ENCODE data around the gene SPPL2A. TPM values are rescaled to one million over a fixed set of nuclear protein-coding genes. Genes with fewer than 3 reads are reported as not detected.

The SPPL2A gene
- total and polyA plus RNA-seq, 2 experiments from 2014 or later, result 37.3 to 198 TPM

DNA sequence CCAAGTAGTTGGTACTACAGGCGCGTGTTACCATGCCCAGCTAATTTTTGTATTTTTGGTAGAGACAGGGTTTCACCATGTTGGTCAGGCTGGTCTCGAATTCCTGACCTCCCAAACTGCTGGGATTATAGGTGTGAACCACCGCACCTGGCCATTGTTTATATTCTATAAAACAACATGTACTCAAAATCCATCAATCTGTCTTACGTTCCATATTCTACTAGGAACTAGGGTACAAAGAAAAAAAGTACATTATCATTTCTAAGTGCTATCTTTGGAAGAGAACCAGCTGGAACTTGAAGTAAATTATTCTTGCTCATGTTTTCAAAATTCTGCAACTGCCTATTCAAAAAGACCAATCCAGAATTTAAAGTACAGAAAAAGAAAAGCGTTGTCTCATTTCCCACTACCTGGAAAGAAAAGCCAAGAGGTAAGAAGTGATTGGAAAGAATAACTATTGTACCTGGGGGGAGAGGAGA lies 15.2 kb downstream of the SPPL2A start:
- Histone ChIP-seq H3K27ac (no peak overlapping the region), H3K36me3 (peaks cover 28% of the 10 kb centered on the region), H3K9me3 (ENCODE audit: low read depth) (no peaks in the 10 kb centered on the region), H3K4me3 (no peak overlapping the region), H3K4me1 (ENCODE audit: low read depth) (peaks cover 10% of the 10 kb centered on the region), H3K27me3 (no peaks in the 10 kb centered on the region)
- no peak for DNase-seq (ENCODE audit: low read depth in 1 of 2, low spot score in 1 of 2)
- TF ChIP-seq CTCF (IDR thresholded peaks at IDR 0.05; ENCODE audit: low read depth, low read length), result no peak

DNA sequence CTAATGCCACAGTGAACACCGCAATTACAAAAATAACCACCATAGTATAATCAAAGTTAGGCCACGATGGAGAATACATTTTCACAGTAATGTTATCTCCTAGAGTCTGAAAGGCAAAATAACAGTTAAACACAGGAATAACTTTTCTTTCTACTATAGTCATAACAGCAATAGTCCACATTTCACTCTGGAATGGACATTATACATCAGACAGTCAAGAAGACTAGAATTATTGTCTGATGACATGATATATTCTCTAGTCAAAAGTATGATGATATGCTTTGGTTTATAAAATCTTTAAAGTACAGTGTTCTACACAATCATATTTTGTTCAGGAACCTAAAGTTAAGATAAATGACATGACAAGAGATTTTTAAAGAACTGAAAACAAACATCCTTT lies 18.0 kb downstream of the SPPL2A start:
- TF ChIP-seq CTCF (IDR thresholded peaks at IDR 0.05; ENCODE audit: low read depth, low read length), result no peak
- no peak for DNase-seq (ENCODE audit: low read depth in 1 of 2, low spot score in 1 of 2)
- Histone ChIP-seq H3K9me3 (ENCODE audit: low read depth) (no peaks in the 10 kb centered on the region), H3K4me1 (ENCODE audit: low read depth) (no peaks in the 10 kb centered on the region), H3K36me3 (peaks cover 30% of the 10 kb centered on the region), H3K4me3 (no peak overlapping the region), H3K27me3 (no peaks in the 10 kb centered on the region), H3K27ac (no peak overlapping the region)

- H3K9me3 ChIP-seq (ENCODE audit: low read depth), result no peaks in the 10 kb centered on the region
- H3K4me1 ChIP-seq (ENCODE audit: low read depth), result no peaks in the 10 kb centered on the region
- H3K27me3 ChIP-seq, result no peaks in the 10 kb centered on the region
- H3K36me3 ChIP-seq, result peaks cover 33% of the 10 kb centered on the region
- DNase-seq (ENCODE audit: low read depth in 1 of 2, low spot score in 1 of 2), result peak in 1 of 2 donors; percentile 50
- no peak for TF ChIP-seq CTCF (IDR thresholded peaks at IDR 0.05; ENCODE audit: low read depth, low read length)
- no peak overlapping the region for H3K27ac ChIP-seq
- no peak overlapping the region for H3K4me3 ChIP-seq
Observed at GRCh38 chr15:50744601-50745000, 20.9 kb downstream of the SPPL2A start.

DNA sequence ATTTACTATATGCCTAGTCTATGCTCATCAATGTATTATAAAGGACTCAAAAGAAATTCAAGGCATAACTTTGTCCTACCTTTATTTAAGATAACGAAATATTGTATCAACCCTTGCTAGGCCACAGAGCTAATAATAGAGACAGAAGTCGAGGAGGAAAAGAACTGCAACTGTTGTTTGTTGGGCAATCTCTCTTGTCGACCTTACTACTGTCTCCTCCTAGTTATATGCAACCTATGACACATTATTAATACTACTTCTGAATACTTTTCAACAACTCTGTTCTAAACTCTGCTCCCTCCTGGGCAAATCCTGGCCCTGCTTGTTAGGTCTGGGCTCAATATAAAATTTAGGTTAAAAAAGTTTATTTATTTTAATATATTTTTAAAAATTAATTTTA lies 24.6 kb downstream of the SPPL2A start:
- TF ChIP-seq CTCF (IDR thresholded peaks at IDR 0.05; ENCODE audit: low read depth, low read length), result no peak
- no peak for DNase-seq (ENCODE audit: low read depth in 1 of 2, low spot score in 1 of 2)
- Histone ChIP-seq H3K27ac (no peak overlapping the region), H3K9me3 (ENCODE audit: low read depth) (no peaks in the 10 kb centered on the region), H3K4me1 (ENCODE audit: low read depth) (no peaks in the 10 kb centered on the region), H3K27me3 (no peaks in the 10 kb centered on the region), H3K4me3 (no peak overlapping the region), H3K36me3 (peaks cover 29% of the 10 kb centered on the region)

DNA sequence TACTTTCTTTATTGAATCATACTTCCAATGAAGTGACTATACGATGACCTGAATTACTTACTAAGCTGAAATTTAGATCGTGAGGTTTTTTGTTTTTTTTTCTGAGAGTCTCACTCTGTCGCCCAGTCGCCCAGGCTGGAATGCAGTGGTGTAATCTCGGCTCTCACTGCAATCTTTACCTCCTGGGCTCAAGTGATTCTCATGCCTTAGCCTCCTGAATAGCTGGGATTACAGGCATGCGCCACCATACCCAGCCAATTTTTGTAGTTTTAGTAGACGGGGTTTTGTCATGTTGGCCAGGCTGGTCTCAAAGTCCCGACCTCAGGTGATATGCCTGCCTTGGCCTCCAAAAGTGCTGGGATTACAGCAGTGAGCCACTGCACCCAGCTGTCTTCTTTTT lies 28.7 kb downstream of the SPPL2A start:
- H3K4me1 ChIP-seq (ENCODE audit: low read depth), result no peaks in the 10 kb centered on the region
- H3K4me3 ChIP-seq, result no peak overlapping the region
- H3K9me3 ChIP-seq (ENCODE audit: low read depth), result no peaks in the 10 kb centered on the region
- no peak for TF ChIP-seq CTCF (IDR thresholded peaks at IDR 0.05; ENCODE audit: low read depth, low read length)
- H3K27ac ChIP-seq, result no peak overlapping the region
- DNase-seq (ENCODE audit: low read depth in 1 of 2, low spot score in 1 of 2), result no peak
- peaks cover 48% of the 10 kb centered on the region for H3K36me3 ChIP-seq
- no peaks in the 10 kb centered on the region for H3K27me3 ChIP-seq

- H3K4me1 ChIP-seq (ENCODE audit: low read depth), result no peaks in the 10 kb centered on the region
- H3K36me3 ChIP-seq, result peaks cover 54% of the 10 kb centered on the region
- TF ChIP-seq CTCF (IDR thresholded peaks at IDR 0.05; ENCODE audit: low read depth, low read length), result no peak
Observed at GRCh38 chr15:50735156-50735555, 30.4 kb downstream of the SPPL2A start.

More at GRCh38 chr15:50735156-50735555, 30.4 kb downstream of the SPPL2A start:
- Histone ChIP-seq H3K27me3 (no peaks in the 10 kb centered on the region), H3K27ac (no peak overlapping the region), H3K9me3 (ENCODE audit: low read depth) (no peaks in the 10 kb centered on the region), H3K4me3 (no peak overlapping the region)
- DNase-seq (ENCODE audit: low read depth in 1 of 2, low spot score in 1 of 2), result no peak

Measured in cardiac muscle cell (in vitro differentiated cells and primary cell).